Glomerular visceral epithelial cell (primary cell): ENCODE data around the gene TENM4.
A peak's percentile ranks its signal among the peaks of the same experiment; 100 is the strongest.

ENCODE experiments used
- DNase-seq: peaks from one replicate; pipeline ENCODE4 v3.0.0-alpha.2; 2016; ENCODE audit errors: extremely low spot score

The TENM4 gene

GRCh38 chr11:79087238-79087960, 353.4 kb downstream of the TENM4 start:
- DNase-seq = peak; percentile 90

GRCh38 chr11:79086056-79086455, 354.8 kb downstream of the TENM4 start:
- DNase-seq = no peak

- DNase-seq = no peak
These were observed 356.4 kb downstream of the TENM4 start for GRCh38 chr11:79084382-79084781.

DNA sequence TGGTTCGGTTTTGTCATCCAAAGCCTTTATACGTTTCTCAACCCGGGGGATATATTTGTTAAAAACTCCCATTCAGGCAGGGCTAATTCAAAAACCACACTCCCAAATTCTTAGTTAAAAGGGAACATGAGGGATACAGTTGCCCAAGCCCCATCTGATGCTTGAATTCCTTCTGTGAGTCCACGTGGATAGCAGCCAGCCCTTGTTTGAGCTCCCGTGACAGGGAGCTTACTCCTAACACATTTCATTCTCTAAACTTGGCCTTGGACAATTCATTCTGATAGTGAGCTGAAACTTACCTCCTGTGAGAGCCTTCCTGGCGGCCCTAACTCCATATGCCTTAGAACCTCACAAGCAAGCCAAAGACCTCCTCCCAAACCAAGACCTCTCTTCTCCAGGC, 357.5 kb downstream of the TENM4 start:
- no peak for DNase-seq

DNA sequence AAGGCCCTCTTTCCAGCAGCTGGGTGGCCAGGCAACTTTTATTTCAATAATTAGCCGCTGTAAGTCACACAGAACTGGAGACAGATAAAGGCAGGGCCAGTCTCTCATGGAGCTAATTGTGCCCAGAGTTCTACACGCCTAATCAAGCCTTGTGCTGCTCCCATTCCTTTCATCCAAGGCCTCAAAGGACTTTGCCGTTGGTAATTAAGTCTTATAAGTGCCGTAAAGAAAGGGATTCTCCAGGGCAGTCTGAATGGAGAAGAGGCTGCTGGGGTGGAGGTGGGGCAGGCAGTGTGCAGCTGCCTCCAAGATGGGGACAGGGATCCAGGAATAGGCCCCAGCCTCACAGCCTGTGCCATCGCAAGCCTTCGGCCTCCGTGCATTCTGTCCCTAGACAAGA, 357.9 kb downstream of the TENM4 start:
- DNase-seq = no peak

GRCh38 chr11:79082280-79082679, 358.6 kb downstream of the TENM4 start:
- no peak for DNase-seq

- peak; percentile 92 for DNase-seq
These were observed 359.3 kb downstream of the TENM4 start for GRCh38 chr11:79081471-79082031.

- DNase-seq = no peak
These were observed 360.3 kb downstream of the TENM4 start for GRCh38 chr11:79080551-79080950.

GRCh38 chr11:79078999-79079398, 361.8 kb downstream of the TENM4 start:
- DNase-seq = no peak

DNA sequence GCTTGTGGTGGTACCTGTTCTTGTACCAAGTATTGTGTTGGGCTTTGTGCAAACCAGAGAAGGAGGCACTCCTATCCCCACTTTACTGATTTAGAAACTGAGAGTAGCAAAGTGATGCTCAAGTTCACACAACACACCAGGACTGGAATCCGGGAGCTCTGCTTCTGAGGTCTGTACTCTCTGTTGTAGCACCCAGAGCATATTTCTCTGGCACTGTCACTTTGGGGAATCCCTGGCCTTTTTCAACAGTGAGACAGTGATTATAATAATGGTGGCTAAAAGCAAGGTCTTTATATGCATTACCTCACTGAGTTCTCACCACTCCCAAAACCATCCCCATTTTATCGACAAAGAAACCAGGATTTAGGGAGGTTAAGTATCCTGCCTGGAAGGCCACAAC, 362.4 kb downstream of the TENM4 start:
- no peak for DNase-seq

GRCh38 chr11:79077702-79078330, 363.0 kb downstream of the TENM4 start:
- no peak for DNase-seq

- no peak for DNase-seq
These were observed 364.2 kb downstream of the TENM4 start for GRCh38 chr11:79076526-79077115.

- DNase-seq = no peak
These were observed 366.3 kb downstream of the TENM4 start for GRCh38 chr11:79074547-79074946.

DNA sequence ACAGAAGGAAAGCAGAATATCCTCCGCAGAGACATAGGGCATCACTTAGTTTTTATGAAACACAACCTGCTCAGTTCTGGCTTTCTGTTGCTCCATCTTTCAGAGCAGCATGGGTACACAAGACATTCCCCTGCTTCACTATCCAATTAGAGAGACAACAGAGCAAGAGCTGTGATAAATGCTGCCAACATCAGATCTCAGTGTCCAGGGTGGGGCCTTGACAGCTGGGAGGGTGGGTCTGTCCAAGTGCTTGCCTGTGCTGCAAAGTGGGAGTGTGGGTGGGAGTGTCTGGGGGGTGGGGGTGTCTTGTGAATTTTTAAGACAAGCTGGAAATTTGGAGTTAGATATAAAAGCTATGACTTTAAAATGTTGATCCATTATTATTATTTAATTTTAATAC, 369.6 kb downstream of the TENM4 start:
- no peak for DNase-seq

DNA sequence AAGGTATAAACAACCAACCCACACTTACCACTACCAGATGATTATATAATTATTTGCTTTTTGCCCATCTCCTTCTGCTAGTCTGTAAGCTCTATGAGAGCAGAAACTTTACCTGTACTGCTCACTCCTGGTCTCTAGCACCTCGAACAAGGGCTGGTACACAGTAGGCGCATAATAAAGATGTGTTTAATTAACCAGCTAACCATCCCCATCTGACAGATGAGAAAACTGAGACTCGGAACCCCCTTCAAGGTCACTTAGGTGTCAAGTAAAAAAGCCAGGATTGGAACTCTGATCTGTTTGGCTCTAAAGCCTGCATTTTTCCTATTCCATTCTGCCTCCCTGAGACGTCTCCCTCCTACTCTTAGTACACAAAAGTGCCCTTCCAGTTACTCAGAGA, 370.3 kb downstream of the TENM4 start:
- no peak for DNase-seq

DNA sequence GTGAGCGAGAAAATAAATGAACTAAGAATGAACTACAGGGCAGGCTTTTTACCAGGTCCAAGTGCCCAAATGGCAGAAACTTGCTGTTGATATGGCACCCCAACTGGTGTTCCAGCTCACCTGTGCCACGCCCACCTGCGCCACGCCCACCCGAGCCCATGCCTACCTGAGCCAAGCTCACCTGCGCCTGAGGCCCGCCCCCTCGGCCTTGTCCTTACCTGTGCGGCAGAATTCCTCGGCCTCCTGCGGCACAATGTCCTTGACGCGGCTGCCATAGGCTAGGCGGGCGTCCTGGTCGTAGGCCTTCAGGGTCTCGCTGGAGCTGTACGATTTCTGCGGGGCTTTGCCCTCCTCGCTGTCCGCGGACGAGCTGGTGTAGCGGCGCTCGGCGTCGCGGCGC, 371.3 kb downstream of the TENM4 start:
- DNase-seq = no peak

GRCh38 chr11:79068356-79068755, 372.5 kb downstream of the TENM4 start:
- DNase-seq = no peak

DNA sequence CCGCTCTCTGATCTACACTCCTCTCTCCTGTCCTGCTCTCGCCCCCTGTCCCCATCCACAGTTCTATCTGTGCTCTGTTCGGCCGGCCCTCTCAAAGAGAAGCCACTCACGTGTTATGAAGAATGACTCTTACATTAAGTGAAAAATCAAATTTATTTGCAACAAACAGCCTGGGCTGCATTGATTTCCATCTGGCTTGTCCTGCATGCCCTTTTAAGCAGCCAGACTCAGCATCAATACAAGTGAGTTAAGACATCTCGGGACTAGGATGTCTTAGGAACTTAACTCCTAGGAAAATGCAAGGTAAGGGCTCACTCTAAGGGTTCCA, 373.5 kb downstream of the TENM4 start:
- no peak for DNase-seq

- DNase-seq = no peak
These were observed 374.1 kb downstream of the TENM4 start for GRCh38 chr11:79066456-79067351.

- peak; percentile 52 for DNase-seq
These were observed 377.7 kb downstream of the TENM4 start for GRCh38 chr11:79062814-79063762.
